ENCODE data around the gene PIAS3.

DNA sequence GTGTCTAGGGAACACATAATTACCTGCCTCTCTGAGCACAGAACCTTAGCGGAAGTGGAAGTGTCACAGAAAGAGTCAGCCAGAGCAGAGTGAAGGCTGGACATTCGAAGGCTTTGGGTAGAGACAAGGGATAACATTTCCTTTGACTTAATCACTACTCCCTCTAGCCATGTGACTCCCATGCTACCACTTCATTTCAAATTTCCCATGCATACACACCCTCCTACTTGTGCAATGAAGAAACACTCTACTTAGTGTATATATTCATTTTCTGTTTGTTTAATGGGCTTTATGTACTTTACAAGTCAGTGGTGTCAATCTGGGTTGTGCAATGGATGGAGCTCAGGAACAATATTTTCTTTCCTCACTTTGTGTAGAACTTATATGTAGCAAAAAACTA is 19.8 kb upstream of the PIAS3 start:
- TF ChIP-seq, protein P1, sequence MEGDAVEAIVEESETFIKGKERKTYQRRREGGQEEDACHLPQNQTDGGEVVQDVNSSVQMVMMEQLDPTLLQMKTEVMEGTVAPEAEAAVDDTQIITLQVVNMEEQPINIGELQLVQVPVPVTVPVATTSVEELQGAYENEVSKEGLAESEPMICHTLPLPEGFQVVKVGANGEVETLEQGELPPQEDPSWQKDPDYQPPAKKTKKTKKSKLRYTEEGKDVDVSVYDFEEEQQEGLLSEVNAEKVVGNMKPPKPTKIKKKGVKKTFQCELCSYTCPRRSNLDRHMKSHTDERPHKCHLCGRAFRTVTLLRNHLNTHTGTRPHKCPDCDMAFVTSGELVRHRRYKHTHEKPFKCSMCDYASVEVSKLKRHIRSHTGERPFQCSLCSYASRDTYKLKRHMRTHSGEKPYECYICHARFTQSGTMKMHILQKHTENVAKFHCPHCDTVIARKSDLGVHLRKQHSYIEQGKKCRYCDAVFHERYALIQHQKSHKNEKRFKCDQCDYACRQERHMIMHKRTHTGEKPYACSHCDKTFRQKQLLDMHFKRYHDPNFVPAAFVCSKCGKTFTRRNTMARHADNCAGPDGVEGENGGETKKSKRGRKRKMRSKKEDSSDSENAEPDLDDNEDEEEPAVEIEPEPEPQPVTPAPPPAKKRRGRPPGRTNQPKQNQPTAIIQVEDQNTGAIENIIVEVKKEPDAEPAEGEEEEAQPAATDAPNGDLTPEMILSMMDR (IDR thresholded peaks at IDR 0.05) = no peak
- TF ChIP-seq POLR2A (IDR thresholded peaks at IDR 0.05) = no peak
